Kidney (tissue), 14 donors: Measurements from ENCODE around the gene LRP1. TPM values are rescaled to one million over a fixed set of nuclear protein-coding genes. Genes with fewer than 3 reads are reported as not detected.
A peak's percentile ranks its signal among the peaks of the same experiment; 100 is the strongest.

Experiments
- DNase-seq, 5 donors: peaks; one replicate each; pipeline ENCODE4 v3.0.0-alpha.2; 2013 to 2020
- FAIRE-seq: peaks from 2 replicates; lab custom pipeline; 2012; peaks lifted over from hg19 to GRCh38; lab: Jason Lieb, UNC
- H3K27ac ChIP-seq, 2 donors: one replicate each; pipeline ENCODE4 v1.7.0; 2013; ENCODE audit warnings: low read depth in 2 of 2, low read length in 2 of 2, inconsistent platforms in 1 of 2
- H3K27me3 ChIP-seq: one replicate; pipeline ENCODE4 v1.7.1; 2013; ENCODE audit warnings: low read length, inconsistent platforms; ENCODE audit not compliant: control insufficient read depth, insufficient read depth
- H3K36me3 ChIP-seq, 3 donors: one replicate each; pipeline versions ENCODE4 v1.7.0 to v1.7.1; 2013; ENCODE audit warnings: low read length in 3 of 3, control low read depth in 1 of 3, inconsistent platforms in 1 of 3; ENCODE audit not compliant: insufficient read depth in 3 of 3, control insufficient read depth in 2 of 3
- H3K4me1 ChIP-seq, 3 donors: one replicate each; pipeline versions ENCODE4 v1.7.0 to v1.7.1; 2013; ENCODE audit warnings: low read length in 3 of 3, inconsistent platforms in 1 of 3, low read depth in 1 of 3; ENCODE audit not compliant: control insufficient read depth in 2 of 3, insufficient read depth in 2 of 3
- H3K4me3 ChIP-seq, 3 donors: one replicate each; pipeline versions ENCODE4 v1.7.0 to v1.8.1; 2013; ENCODE audit warnings: low read length in 3 of 3, control low read depth in 1 of 3, inconsistent platforms in 1 of 3
- H3K9ac ChIP-seq, 3 donors: one replicate each; pipeline versions ENCODE4 v1.7.0 to v1.7.1; 2013; ENCODE audit warnings: low read length in 3 of 3, control low read depth in 1 of 3, inconsistent platforms in 1 of 3
- H3K9me3 ChIP-seq, 3 donors: one replicate each; pipeline versions ENCODE4 v1.7.0 to v1.7.1; 2013; ENCODE audit warnings: low read length in 3 of 3, control low read depth in 1 of 3, inconsistent platforms in 1 of 3; ENCODE audit not compliant: control insufficient read depth in 2 of 3, insufficient read depth in 1 of 3
- intact Hi-C: fragments of 100-400 bp; cut with DNase I; formaldehyde crosslinking; loops from one replicate; pipeline ENCODE4 v1.11.1; 2022
- polyA plus RNA-seq: library from polyadenylated mRNA; stranded (reverse); fragments of 350-450 nt; fragmentation: Illumina TruSeq; extraction: RNeasy Lipid Tissue Mini Kit (QIAGEN cat#74804); gene quantifications from one replicate; pipeline ENCODE4 v1.2.3, GENCODE V29; 2014; ENCODE audit warnings: low read depth, low replicate concordance; ENCODE audit not compliant: insufficient read depth
- total RNA-seq: library from RNA; stranded (reverse); fragmentation: NEBNext Ultra II Directional; extraction: Animal tissue kit (Norgen Biotek cat#: 25700); gene quantifications from one replicate; pipeline ENCODE4 v1.2.1, GENCODE V29; 2021
- TF ChIP-seq, protein P1 (sequence below): IDR thresholded peaks from 3 replicates; pipeline ENCODE4 v1.5.1; 2012; ENCODE audit warnings: mild to moderate bottlenecking, moderate library complexity, borderline replicate concordance; ENCODE audit not compliant: insufficient read depth; ENCODE audit errors: extremely low read depth
- donor health status: control.
- donor health status: control.
- donor health status: control.
- donor health status: control.
- donor health status: control.
- donor health status: DM: yes; HTN: yes; CAD: no.
- donor health status: Normal renal cell carcinoma (clear cell type).

LRP1 gene
- total and polyA plus RNA-seq, 2 donors from 2014 or later, result 18.7 to 121 TPM

DNA sequence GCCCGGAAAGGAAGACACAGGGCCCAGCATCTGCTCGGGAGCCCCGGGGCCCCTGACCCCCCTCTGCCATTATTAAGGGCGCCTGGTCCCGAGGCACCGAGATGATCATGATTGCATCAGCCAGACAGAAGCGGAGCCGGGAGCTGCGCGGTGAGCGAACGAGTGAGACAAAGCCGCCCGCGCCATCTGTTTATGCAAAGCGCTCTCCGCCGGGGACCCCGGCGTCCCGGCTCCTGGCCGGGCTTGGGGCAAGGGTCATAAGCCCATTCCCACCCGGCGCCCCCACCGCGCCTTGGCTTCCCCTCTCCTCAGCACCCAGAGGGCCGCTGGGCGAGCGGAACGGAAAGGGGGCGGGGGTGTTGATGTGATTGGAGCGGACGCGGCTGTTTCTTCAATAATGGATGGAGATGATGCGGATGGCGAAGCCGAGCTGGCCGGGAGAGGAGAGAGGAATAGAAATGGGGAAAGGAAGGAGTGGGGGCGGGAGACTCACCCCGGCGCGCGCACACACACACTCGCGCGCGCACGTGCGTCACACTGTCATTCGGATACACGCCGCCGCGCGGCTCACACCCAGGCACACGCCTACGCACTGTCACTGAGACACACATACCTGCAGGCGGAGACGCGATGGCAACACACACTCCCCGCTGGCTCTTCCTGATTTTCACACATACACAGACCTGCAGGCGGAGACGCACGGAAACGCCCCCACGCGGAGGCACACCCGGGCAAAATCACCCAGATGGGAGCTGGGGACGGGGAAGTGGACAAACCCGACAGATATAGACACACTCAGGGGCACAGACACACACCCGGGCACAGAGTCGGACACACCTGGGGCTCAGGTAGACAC lies 112.0 kb downstream of the LRP1 start:
- peak in 4 of 5 donors; percentile 46 to 87 (median 80) for DNase-seq
- peaks cover 35% of the 10 kb centered on the region for H3K27me3 ChIP-seq
- no peak for FAIRE-seq
- no peaks in the 10 kb centered on the region for H3K36me3 ChIP-seq
- H3K9ac ChIP-seq, result no peak overlapping the region
- no peak overlapping the region for H3K27ac ChIP-seq
- TF ChIP-seq, protein P1, sequence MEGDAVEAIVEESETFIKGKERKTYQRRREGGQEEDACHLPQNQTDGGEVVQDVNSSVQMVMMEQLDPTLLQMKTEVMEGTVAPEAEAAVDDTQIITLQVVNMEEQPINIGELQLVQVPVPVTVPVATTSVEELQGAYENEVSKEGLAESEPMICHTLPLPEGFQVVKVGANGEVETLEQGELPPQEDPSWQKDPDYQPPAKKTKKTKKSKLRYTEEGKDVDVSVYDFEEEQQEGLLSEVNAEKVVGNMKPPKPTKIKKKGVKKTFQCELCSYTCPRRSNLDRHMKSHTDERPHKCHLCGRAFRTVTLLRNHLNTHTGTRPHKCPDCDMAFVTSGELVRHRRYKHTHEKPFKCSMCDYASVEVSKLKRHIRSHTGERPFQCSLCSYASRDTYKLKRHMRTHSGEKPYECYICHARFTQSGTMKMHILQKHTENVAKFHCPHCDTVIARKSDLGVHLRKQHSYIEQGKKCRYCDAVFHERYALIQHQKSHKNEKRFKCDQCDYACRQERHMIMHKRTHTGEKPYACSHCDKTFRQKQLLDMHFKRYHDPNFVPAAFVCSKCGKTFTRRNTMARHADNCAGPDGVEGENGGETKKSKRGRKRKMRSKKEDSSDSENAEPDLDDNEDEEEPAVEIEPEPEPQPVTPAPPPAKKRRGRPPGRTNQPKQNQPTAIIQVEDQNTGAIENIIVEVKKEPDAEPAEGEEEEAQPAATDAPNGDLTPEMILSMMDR, result no peak
- H3K4me1 ChIP-seq, result peaks cover 3 to 35% (median 4%) of the 10 kb centered on the region in 3 donors
- intact Hi-C loops, result no loop called here
- H3K9me3 ChIP-seq, result no peaks in the 10 kb centered on the region
- peak overlapping the region; percentile 16 to 36 (median 26) for H3K4me3 ChIP-seq

DNA sequence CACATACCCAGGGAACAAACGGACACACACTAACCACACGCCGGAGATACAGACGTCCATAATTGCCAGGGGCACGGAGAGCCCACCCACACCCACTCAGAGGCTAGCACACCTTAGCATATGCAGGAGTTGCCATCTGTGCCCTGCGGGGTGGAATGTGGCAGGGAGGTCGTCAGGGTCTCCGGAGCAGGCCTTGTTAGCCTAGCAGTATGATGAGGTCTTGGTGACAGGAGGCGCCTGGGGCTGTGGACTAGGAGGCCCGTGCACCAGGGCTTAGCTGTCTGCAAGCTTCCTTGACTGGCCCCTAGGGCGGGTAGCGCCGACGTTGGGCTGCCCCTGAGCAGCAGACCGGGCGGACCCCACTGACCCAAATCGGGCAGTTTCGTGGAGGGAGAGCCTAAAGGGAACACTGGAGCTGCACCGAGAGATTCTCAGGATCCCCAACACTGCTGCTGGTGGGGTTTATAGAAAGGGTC lies 112.7 kb downstream of the LRP1 start:
- Histone ChIP-seq H3K9me3 (no peaks in the 10 kb centered on the region), H3K4me3 (peak overlapping the region in 1 of 3 donors; percentile 16), H3K4me1 (peaks cover 3 to 35% (median 4%) of the 10 kb centered on the region in 3 donors), H3K27ac (no peak overlapping the region), H3K9ac (no peak overlapping the region), H3K27me3 (peaks cover 35% of the 10 kb centered on the region), H3K36me3 (no peaks in the 10 kb centered on the region)
- TF ChIP-seq, protein P1, result no peak
- FAIRE-seq (no peak), DNase-seq (peak in 2 of 5 donors; percentile 35 to 76)
- intact Hi-C loops, result no loop called here

DNA sequence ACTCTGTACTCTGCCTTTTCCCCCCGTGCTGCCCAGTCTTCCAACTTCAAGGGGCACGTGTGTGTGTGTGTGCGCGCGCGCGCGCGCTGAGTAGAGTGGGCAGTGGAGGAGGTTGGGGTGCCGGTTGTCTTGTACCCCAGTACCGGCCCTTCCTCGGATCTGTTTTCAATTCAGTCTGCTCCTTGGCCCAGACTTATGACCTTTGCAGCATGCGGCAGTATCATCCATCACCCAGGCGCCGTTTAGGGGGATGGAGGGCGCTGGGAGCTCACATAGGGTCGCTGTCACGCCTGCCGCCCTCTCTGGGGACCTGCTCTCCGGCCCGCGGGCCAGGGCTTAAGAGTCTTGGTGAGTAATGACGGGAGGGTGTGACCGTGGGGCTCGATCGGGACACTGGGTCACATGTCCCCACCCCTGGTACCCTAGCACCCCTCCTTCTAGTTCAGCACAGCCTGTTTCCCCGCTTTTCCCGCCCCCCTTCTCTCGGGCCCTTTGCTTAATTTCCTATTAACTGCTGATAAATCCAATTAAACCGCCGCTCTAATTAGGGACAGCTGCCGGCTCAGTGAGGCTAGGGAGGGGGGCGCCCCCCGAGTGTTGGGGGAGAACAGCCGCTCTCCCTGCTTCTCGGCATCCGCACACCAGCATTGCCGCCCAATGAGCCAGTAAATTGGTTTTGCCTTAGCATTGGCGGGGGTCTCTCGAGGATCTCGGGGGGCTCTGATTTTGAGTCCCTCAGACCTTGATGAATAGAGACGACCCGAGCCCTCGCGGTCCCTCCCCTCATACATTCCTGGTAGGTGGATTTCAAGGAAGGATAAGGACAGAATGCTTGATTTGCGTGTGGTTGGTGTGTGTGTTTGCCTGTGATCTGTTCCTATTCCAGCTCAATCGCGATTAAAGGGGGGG lies 113.4 kb downstream of the LRP1 start:
- Histone ChIP-seq H3K27ac (no peak overlapping the region), H3K9ac (no peak overlapping the region), H3K4me1 (peaks cover 3 to 35% (median 4%) of the 10 kb centered on the region in 3 donors), H3K4me3 (no peak overlapping the region), H3K36me3 (no peaks in the 10 kb centered on the region), H3K27me3 (peaks cover 35% of the 10 kb centered on the region), H3K9me3 (no peaks in the 10 kb centered on the region)
- intact Hi-C loops, result no loop called here
- peak in 1 of 5 donors; percentile 69 for DNase-seq
- FAIRE-seq, result no peak
- TF ChIP-seq, protein P1, result no peak
